ENCODE results near the gene PDE4B. TPM values are rescaled to one million over a fixed set of nuclear protein-coding genes. Genes with fewer than 3 reads are reported as not detected.
A peak's percentile ranks its signal among the peaks of the same experiment; 100 is the strongest.

PDE4B gene
- total RNA-seq, 4 donors from 2014 or later, result 11.2 to 49.5 (median 26.3) TPM

GRCh38 chr1:66271904-66272254 lies 479.2 kb downstream of the PDE4B start:
- DNase-seq (ENCODE audit: low spot score) (no peak), ATAC-seq (ENCODE audit: low FRiP score) (peak; percentile 15)
- TF ChIP-seq CTCF (IDR thresholded peaks at IDR 0.05), result no peak

GRCh38 chr1:66273656-66274055 lies 481.0 kb downstream of the PDE4B start:
- ATAC-seq (ENCODE audit: low FRiP score) (no peak), DNase-seq (ENCODE audit: low spot score) (no peak)
- no peak for TF ChIP-seq CTCF (IDR thresholded peaks at IDR 0.05)

GRCh38 chr1:66274634-66275033 lies 481.9 kb downstream of the PDE4B start:
- TF ChIP-seq CTCF (IDR thresholded peaks at IDR 0.05), result no peak
- ATAC-seq (ENCODE audit: low FRiP score) (no peak), DNase-seq (ENCODE audit: low spot score) (no peak)

GRCh38 chr1:66275083-66275482 lies 482.4 kb downstream of the PDE4B start:
- no peak for DNase-seq (ENCODE audit: low spot score)
- TF ChIP-seq CTCF (IDR thresholded peaks at IDR 0.05), result no peak
- no peak for ATAC-seq (ENCODE audit: low FRiP score)

GRCh38 chr1:66275601-66276023 lies 482.9 kb downstream of the PDE4B start:
- ATAC-seq (ENCODE audit: low FRiP score) (no peak), DNase-seq (ENCODE audit: low spot score) (no peak)
- TF ChIP-seq CTCF (IDR thresholded peaks at IDR 0.05), result no peak

GRCh38 chr1:66276218-66276617 lies 483.5 kb downstream of the PDE4B start:
- DNase-seq (ENCODE audit: low spot score) (no peak), ATAC-seq (ENCODE audit: low FRiP score) (no peak)
- no peak for TF ChIP-seq CTCF (IDR thresholded peaks at IDR 0.05)

GRCh38 chr1:66278260-66279021 lies 485.7 kb downstream of the PDE4B start:
- ATAC-seq (ENCODE audit: low FRiP score) (no peak), DNase-seq (ENCODE audit: low spot score) (no peak)
- TF ChIP-seq CTCF (IDR thresholded peaks at IDR 0.05), result no peak

Data from omental fat pad (tissue), 4 donors.